Breast epithelium (tissue), 4 donors: ENCODE results near the gene GANC. TPM values are rescaled to one million over a fixed set of nuclear protein-coding genes. Genes with fewer than 3 reads are reported as not detected.
A peak's percentile ranks its signal among the peaks of the same experiment; 100 is the strongest.
"Not testable (repeated sequence)": the region's sequence is repeated elsewhere in the genome, so short reads cannot be mapped to it uniquely, and the experiment has no call there.

Experiments
- DNase-seq, 2 donors: peaks; one replicate each; pipeline ENCODE4 v3.0.0-alpha.2; 2019; ENCODE audit warnings: low spot score in 2 of 2
- H3K27ac ChIP-seq, 2 donors: fragments of 200-600 bp; sonication (generic) in 1 of 2; one replicate each; pipeline ENCODE4 v1.5.1; 2016 to 2019; ENCODE audit warnings: mild to moderate bottlenecking in 1 of 2
- H3K27me3 ChIP-seq, 2 donors: fragments of 200-600 bp; sonication (generic) in 1 of 2; one replicate each; pipeline versions ENCODE4 v1.5.1 to v1.6.0; 2017 to 2019; ENCODE audit warnings: control low read depth in 1 of 2, mild to moderate bottlenecking in 1 of 2
- H3K36me3 ChIP-seq: fragments of 200-600 bp; one replicate; pipeline ENCODE4 v1.5.1; 2019
- H3K4me1 ChIP-seq, 2 donors: fragments of 200-600 bp; sonication (generic); one replicate each; pipeline ENCODE4 v1.5.1; 2016 to 2019; ENCODE audit warnings: control low read depth in 1 of 2
- H3K4me3 ChIP-seq, 3 donors: fragments of 200-600 bp; sonication (generic); 1 replicate in 2 of 3; 2 replicates in 1 of 3; pipeline ENCODE4 v1.5.1; 2016 to 2019; ENCODE audit warnings: mild to moderate bottlenecking in 3 of 3, moderate library complexity in 2 of 3
- H3K9me3 ChIP-seq, 2 donors: fragments of 200-600 bp; sonication (generic) in 1 of 2; one replicate each; pipeline ENCODE4 v1.5.1; 2016 to 2019; ENCODE audit warnings: control low read depth in 1 of 2
- POLR2A ChIP-seq: fragments of 450-650 bp; IDR thresholded peaks from one replicate; pipeline ENCODE4 v1.6.1; 2016; ENCODE audit warnings: antibody characterized with exemption, mild to moderate bottlenecking, moderate library complexity
- POLR2AphosphoS5 ChIP-seq, 3 donors: sonication (generic); formaldehyde crosslinking; IDR thresholded peaks; one replicate each; pipeline ENCODE4 v1.6.1; 2017; ENCODE audit warnings: antibody characterized with exemption in 3 of 3
- intact Hi-C: fragments of 100-400 bp; cut with DNase I; formaldehyde crosslinking; loops from one replicate; pipeline ENCODE4 v1.15.1; 2023; ENCODE audit warnings: low total_unique reads
- total RNA-seq, 3 donors: library from RNA; depleted of rRNA; stranded (reverse); fragments of >200 nt; gene quantifications; one replicate each; pipeline ENCODE4 v1.1.0, GENCODE V29; 2016
- TF ChIP-seq, protein P1 (sequence below), 3 donors: fragments of 450-650 bp; IDR thresholded peaks; one replicate each; pipeline ENCODE4 v1.5.1; 2016 to 2017; ENCODE audit warnings: antibody characterized with exemption in 3 of 3, mild to moderate bottlenecking in 3 of 3, moderate library complexity in 3 of 3

GANC gene, protein sequence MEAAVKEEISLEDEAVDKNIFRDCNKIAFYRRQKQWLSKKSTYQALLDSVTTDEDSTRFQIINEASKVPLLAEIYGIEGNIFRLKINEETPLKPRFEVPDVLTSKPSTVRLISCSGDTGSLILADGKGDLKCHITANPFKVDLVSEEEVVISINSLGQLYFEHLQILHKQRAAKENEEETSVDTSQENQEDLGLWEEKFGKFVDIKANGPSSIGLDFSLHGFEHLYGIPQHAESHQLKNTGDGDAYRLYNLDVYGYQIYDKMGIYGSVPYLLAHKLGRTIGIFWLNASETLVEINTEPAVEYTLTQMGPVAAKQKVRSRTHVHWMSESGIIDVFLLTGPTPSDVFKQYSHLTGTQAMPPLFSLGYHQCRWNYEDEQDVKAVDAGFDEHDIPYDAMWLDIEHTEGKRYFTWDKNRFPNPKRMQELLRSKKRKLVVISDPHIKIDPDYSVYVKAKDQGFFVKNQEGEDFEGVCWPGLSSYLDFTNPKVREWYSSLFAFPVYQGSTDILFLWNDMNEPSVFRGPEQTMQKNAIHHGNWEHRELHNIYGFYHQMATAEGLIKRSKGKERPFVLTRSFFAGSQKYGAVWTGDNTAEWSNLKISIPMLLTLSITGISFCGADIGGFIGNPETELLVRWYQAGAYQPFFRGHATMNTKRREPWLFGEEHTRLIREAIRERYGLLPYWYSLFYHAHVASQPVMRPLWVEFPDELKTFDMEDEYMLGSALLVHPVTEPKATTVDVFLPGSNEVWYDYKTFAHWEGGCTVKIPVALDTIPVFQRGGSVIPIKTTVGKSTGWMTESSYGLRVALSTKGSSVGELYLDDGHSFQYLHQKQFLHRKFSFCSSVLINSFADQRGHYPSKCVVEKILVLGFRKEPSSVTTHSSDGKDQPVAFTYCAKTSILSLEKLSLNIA (N-terminal part only)
- total RNA-seq = 10 to 100 TPM; 30.2 to 35.5 (median 34.5) TPM

GRCh38 chr15:42272939-42273899 is at the start of gene GANC, which contains the start of gene TMEM87A:
TSS of gene GANC (plus strand) at chr15:42273201. CDS start at chr15:42274482, 1,281 bp downstream.
TSS of gene TMEM87A (minus strand) at chr15:42273433. CDS start at chr15:42273398, 35 bp downstream.
- Histone ChIP-seq H3K27ac (peak within 1 kb of the TSS; percentile 99), H3K27me3 (no peaks in the 10 kb centered on the region), H3K4me3 (peak within 1 kb of the TSS; percentile 77 to 82 (median 80)), H3K9me3 (no peaks in the 10 kb centered on the region), H3K36me3 (no peaks in the 10 kb centered on the region), H3K4me1 (peaks cover 0 to 27% of the 10 kb centered on the region in 2 donors)
- peak; percentile 94 for TF ChIP-seq POLR2A
- peak; percentile 93 to 97 (median 94) for TF ChIP-seq POLR2AphosphoS5 (IDR thresholded peaks at IDR 0.05)
- TF ChIP-seq, protein P1, sequence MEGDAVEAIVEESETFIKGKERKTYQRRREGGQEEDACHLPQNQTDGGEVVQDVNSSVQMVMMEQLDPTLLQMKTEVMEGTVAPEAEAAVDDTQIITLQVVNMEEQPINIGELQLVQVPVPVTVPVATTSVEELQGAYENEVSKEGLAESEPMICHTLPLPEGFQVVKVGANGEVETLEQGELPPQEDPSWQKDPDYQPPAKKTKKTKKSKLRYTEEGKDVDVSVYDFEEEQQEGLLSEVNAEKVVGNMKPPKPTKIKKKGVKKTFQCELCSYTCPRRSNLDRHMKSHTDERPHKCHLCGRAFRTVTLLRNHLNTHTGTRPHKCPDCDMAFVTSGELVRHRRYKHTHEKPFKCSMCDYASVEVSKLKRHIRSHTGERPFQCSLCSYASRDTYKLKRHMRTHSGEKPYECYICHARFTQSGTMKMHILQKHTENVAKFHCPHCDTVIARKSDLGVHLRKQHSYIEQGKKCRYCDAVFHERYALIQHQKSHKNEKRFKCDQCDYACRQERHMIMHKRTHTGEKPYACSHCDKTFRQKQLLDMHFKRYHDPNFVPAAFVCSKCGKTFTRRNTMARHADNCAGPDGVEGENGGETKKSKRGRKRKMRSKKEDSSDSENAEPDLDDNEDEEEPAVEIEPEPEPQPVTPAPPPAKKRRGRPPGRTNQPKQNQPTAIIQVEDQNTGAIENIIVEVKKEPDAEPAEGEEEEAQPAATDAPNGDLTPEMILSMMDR (IDR thresholded peaks at IDR 0.05) = peak in 1 of 3 donors; percentile 8
- intact Hi-C loops = no loop called here
- DNase-seq = peak; percentile 96 to 97

GRCh38 chr15:42226648-42227047 is 46.4 kb upstream of the GANC start:
- Histone ChIP-seq H3K4me1 (no peaks in the 10 kb centered on the region), H3K4me3 (no peak overlapping the region), H3K36me3 (peaks cover 6% of the 10 kb centered on the region), H3K27ac (no peak overlapping the region), H3K9me3 (no peaks in the 10 kb centered on the region), H3K27me3 (no peaks in the 10 kb centered on the region)
- no peak for DNase-seq
- TF ChIP-seq, protein P1 (IDR thresholded peaks at IDR 0.05) = no peak
- TF ChIP-seq POLR2A = no peak
- no peak for TF ChIP-seq POLR2AphosphoS5 (IDR thresholded peaks at IDR 0.05)
- intact Hi-C loops = no loop called here

DNA sequence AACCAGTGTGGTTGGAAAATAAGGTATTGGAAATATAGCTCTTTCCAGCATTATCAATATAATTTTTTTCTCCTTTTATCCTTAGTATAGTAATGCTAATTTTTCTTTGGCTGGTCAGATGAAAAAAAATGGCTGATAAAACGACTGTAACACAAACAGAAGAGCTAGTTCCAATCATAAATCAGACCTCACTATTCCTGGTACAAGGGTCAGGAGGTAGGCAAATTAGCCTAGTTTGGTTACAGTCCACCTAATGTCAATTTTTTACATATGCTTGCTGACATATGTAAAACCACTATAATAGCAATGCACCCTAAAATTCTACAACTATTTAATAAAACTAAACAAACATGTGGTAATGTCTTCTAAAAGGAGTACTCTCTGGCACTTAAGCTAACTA is 45.0 kb upstream of the GANC start:
- H3K9me3 ChIP-seq = no peaks in the 10 kb centered on the region
- H3K36me3 ChIP-seq = peaks cover 4% of the 10 kb centered on the region
- no peak overlapping the region for H3K4me3 ChIP-seq
- TF ChIP-seq, protein P1 (IDR thresholded peaks at IDR 0.05) = no peak
- TF ChIP-seq POLR2A = no peak
- no peak for TF ChIP-seq POLR2AphosphoS5 (IDR thresholded peaks at IDR 0.05)
- no peak for DNase-seq
- intact Hi-C loops = no loop called here
- no peak overlapping the region for H3K27ac ChIP-seq
- H3K27me3 ChIP-seq = no peaks in the 10 kb centered on the region
- no peaks in the 10 kb centered on the region for H3K4me1 ChIP-seq

- H3K4me1 ChIP-seq, H3K36me3 ChIP-seq, intact Hi-C loops: not testable (repeated sequence)
Measured at GRCh38 chr15:42228981-42229380, 44.0 kb upstream of the GANC start.

DNA sequence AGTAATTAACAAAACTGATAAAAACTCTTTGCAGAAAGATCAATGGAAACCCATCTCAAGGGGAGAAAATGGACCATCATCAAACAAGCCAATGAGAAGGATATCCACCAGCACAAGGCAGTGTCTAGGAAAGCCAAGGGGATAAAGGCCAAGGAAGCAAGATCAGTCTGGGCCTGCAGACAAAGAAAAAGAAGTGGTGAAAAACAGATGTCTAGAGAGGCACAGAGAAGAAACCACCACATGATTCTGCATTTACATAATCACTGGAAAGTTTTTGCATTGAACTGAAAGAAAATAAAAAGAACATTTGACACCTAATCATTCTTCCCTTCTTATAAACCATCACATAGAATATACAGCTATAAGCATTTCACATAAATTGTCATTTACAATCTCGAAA is 41.9 kb upstream of the GANC start:
- Histone ChIP-seq H3K36me3 (peaks cover 3% of the 10 kb centered on the region), H3K27ac (no peak overlapping the region), H3K9me3 (no peaks in the 10 kb centered on the region), H3K27me3 (no peaks in the 10 kb centered on the region), H3K4me3 (no peak overlapping the region), H3K4me1 (no peaks in the 10 kb centered on the region)
- TF ChIP-seq, protein P1 (IDR thresholded peaks at IDR 0.05) = no peak
- TF ChIP-seq POLR2A = no peak
- TF ChIP-seq POLR2AphosphoS5 (IDR thresholded peaks at IDR 0.05) = no peak
- DNase-seq = no peak
- intact Hi-C loops = no loop called here

More at GRCh38 chr15:42228981-42229380, 44.0 kb upstream of the GANC start:
- H3K4me3 ChIP-seq, DNase-seq, H3K9me3 ChIP-seq, H3K27ac ChIP-seq, H3K27me3 ChIP-seq: not testable (repeated sequence)
